Endothelial cell of umbilical vein (primary cell): ENCODE measurements around the gene UGT1A3. TPM values are rescaled to one million over a fixed set of nuclear protein-coding genes. Genes with fewer than 3 reads are reported as not detected.

Experiments used
- BruUV-seq: library from RNA; stranded (reverse); fragments of 400-500 nt; replicated peaks from 2 replicates; lab custom pipeline; 2021; lab: Mats Ljungman, UMichigan
- CTCF ChIA-PET: fragments of 300-600, 350-600 bp; sonication (Branson Sonifier 250); formaldehyde crosslinking; loops from one replicate; lab custom pipeline; 2021; ENCODE audit warnings: antibody characterized with exemption, inconsistent platforms; lab: Charles Lee
- POLR2A ChIA-PET: fragments of 300-600, 350-600 bp; sonication (Branson Sonifier 250); formaldehyde crosslinking; loops from one replicate; lab custom pipeline; 2021; ENCODE audit warnings: antibody characterized with exemption, inconsistent platforms; lab: Charles Lee
- DNase-seq: peaks from one replicate; pipeline ENCODE4 v3.0.0-alpha.2; 2011; ENCODE audit warnings: low read depth, low spot score
- FAIRE-seq: peaks from 2 replicates; lab custom pipeline; 2011; peaks lifted over from hg19 to GRCh38; lab: Jason Lieb, UNC
- H2AFZ ChIP-seq: 2 replicates; pipeline ENCODE4 v1.6.0; 2012; ENCODE audit warnings: low read depth, low read length, control low read depth, inconsistent platforms
- H3K27ac ChIP-seq: 2 replicates; pipeline ENCODE4 v1.5.1; 2011; ENCODE audit warnings: low read depth, mild to moderate bottlenecking, control low read depth, low read length, moderate library complexity; ENCODE audit not compliant: insufficient read depth
- H3K27me3 ChIP-seq, 2 experiments: 2 replicates each; pipeline versions ENCODE4 v1.6.0 to v1.6.1; 2011; ENCODE audit warnings: low read length in 2 of 2, mixed read lengths in 1 of 2; ENCODE audit not compliant: control insufficient read depth in 2 of 2, insufficient read depth in 2 of 2
- H3K36me3 ChIP-seq, 2 experiments: 2 replicates in 1 of 2; 3 replicates in 1 of 2; pipeline ENCODE4 v1.5.1; 2011; ENCODE audit warnings: low read length in 2 of 2, mild to moderate bottlenecking in 1 of 2, moderate library complexity in 1 of 2; ENCODE audit not compliant: control insufficient read depth in 2 of 2, insufficient read depth in 2 of 2; ENCODE audit errors: extremely low read depth in 1 of 2
- H3K4me1 ChIP-seq: 3 replicates; pipeline ENCODE4 v1.5.1; 2011; ENCODE audit warnings: mild to moderate bottlenecking, low read length; ENCODE audit not compliant: control insufficient read depth, insufficient read depth; ENCODE audit errors: extremely low read depth
- H3K4me2 ChIP-seq: 2 replicates; pipeline ENCODE4 v1.6.1; 2011; ENCODE audit warnings: low read length, control low read depth, mixed read lengths; ENCODE audit not compliant: insufficient read depth
- H3K4me3 ChIP-seq, 3 experiments: fragments of 200-600 bp in 1 of 3; sonication (generic), shearing (Covaris generic) in 1 of 3; replicated peaks in 1 of 3; 2 replicates each; pipeline ENCODE4 v1.5.1; 2011 to 2016; ENCODE audit warnings: control low read depth in 3 of 3, low read length in 3 of 3, mild to moderate bottlenecking in 2 of 3, inconsistent platforms in 1 of 3, low read depth in 1 of 3, moderate library complexity in 1 of 3; ENCODE audit not compliant: insufficient read depth in 1 of 3
- H3K79me2 ChIP-seq: 2 replicates; pipeline ENCODE4 v1.6.0; 2012; ENCODE audit warnings: low read length, inconsistent platforms; ENCODE audit not compliant: control insufficient read depth, insufficient read depth
- H3K9ac ChIP-seq: replicated peaks from 2 replicates; pipeline ENCODE3; 2011; ENCODE audit warnings: low read length, control low read depth; ENCODE audit not compliant: insufficient read depth; ENCODE audit errors: extremely low read depth
- H3K9me1 ChIP-seq: replicated peaks from 3 replicates; pipeline ENCODE4 v1.6.0; 2011; ENCODE audit warnings: mild to moderate bottlenecking, low read length; ENCODE audit not compliant: control insufficient read depth, insufficient read depth; ENCODE audit errors: extremely low read depth
- H3K9me3 ChIP-seq: replicated peaks from 2 replicates; pipeline ENCODE4 v1.5.1; 2012; ENCODE audit warnings: low read length, inconsistent platforms; ENCODE audit not compliant: control insufficient read depth, insufficient read depth
- H4K20me1 ChIP-seq: replicated peaks from 2 replicates; pipeline ENCODE3; 2011; ENCODE audit warnings: mild to moderate bottlenecking, low read length; ENCODE audit not compliant: control insufficient read depth, insufficient read depth; ENCODE audit errors: extremely low read depth
- EZH2 ChIP-seq: IDR thresholded peaks from 2 replicates; pipeline ENCODE4 v1.6.1; 2012; ENCODE audit warnings: borderline replicate concordance, low read depth, mild to moderate bottlenecking, moderate library complexity, low read length, inconsistent platforms; ENCODE audit not compliant: severe bottlenecking
- FOS ChIP-seq: IDR thresholded peaks from 2 replicates; pipeline ENCODE4 v1.6.1; 2011; ENCODE audit warnings: mild to moderate bottlenecking, low read length, moderate library complexity, borderline replicate concordance; ENCODE audit not compliant: insufficient read depth
- GATA2 ChIP-seq: IDR thresholded peaks from 2 replicates; pipeline ENCODE4 v1.7.0; 2011; ENCODE audit warnings: low read depth, mild to moderate bottlenecking, moderate library complexity, mixed read lengths, low read length; ENCODE audit not compliant: insufficient read length, insufficient read depth
- JUN ChIP-seq: IDR thresholded peaks from 2 replicates; pipeline ENCODE4 v1.6.1; 2011; ENCODE audit warnings: borderline replicate concordance, low read depth; ENCODE audit not compliant: insufficient read length, insufficient read depth
- MYC ChIP-seq: IDR thresholded peaks from one replicate; pipeline ENCODE4 v1.6.1; 2011; ENCODE audit warnings: mild to moderate bottlenecking, low read depth, low read length
- POLR2A ChIP-seq: IDR thresholded peaks from 2 replicates; pipeline ENCODE4 v1.6.1; 2012; ENCODE audit warnings: low read depth, mild to moderate bottlenecking, control low read depth, low read length
- POLR2AphosphoS5 ChIP-seq: IDR thresholded peaks from 2 replicates; pipeline ENCODE4 v1.6.1; 2012; ENCODE audit warnings: low read depth, mild to moderate bottlenecking, control low read depth, low read length, moderate library complexity; ENCODE audit not compliant: insufficient read depth
- dilution Hi-C: fragments of 300-500 bp; cut with MboI; formaldehyde crosslinking; loops from one replicate; pipeline ENCODE4 v1.15.0; 2019; ENCODE audit warnings: low sequenced_read_pairs; ENCODE audit not compliant: extremely low pct_ligation_motif_present
- intact Hi-C: fragments of 100-400 bp; cut with micrococcal nuclease; formaldehyde crosslinking; loops from one replicate; pipeline ENCODE4 v1.10.0; 2022
- polyA plus RNA-seq, 4 experiments: library from polyadenylated mRNA; depleted of rRNA in 3 of 4; stranded (reverse) in 3 of 4; unstranded in 1 of 4; fragments of >200 nt; gene quantifications; 2 replicates each; pipeline versions ENCODE4 v1.2.1 to v1.2.3, GENCODE V29; 2011 to 2012; ENCODE audit warnings: missing spikeins in 1 of 4
- total RNA-seq: library from RNA; stranded (reverse); gene quantifications from 2 replicates; pipeline ENCODE4 v1.2.3, GENCODE V29; 2021
- TF ChIP-seq, protein P1 (sequence below): IDR thresholded peaks from 2 replicates; pipeline ENCODE4 v1.6.1; 2011; ENCODE audit not compliant: insufficient read depth, insufficient read length
- TF ChIP-seq, protein P2 (sequence below), 2 donors: IDR thresholded peaks; 1 replicate in 1 of 2; 2 replicates in 1 of 2; pipeline ENCODE4 v1.5.1; 2011; ENCODE audit warnings: low read length in 2 of 2, mild to moderate bottlenecking in 2 of 2, moderate library complexity in 2 of 2, control low read depth in 1 of 2, inconsistent platforms in 1 of 2, low read depth in 1 of 2; ENCODE audit not compliant: insufficient read depth in 1 of 2; ENCODE audit errors: extremely low read depth in 1 of 2

Gene UGT1A3
- total and polyA plus RNA-seq, 2 donors (not counting 3 experiments of a cell fraction or from before 2014, with no cell fraction given): not detected

DNA sequence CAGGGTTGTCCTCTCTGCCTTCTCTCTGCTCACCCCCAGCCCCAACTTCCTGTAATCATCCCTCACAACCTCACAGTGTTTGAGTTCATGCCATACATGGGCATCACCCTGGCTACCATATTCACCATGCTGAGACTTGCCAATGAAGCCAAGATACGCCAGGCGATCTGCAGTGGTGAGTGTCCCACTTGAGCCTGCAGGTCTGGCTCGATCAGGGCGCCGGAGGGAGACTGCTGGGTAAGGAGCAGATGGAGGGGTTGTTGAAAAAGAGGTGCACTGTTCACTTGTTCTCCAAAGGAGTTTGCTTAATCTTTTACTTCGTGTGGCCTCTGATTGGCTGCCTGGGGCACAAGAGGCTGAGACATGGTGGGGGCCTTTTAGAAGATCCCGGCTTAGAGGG lies 63.9 kb downstream of the UGT1A3 start:
- TF ChIP-seq, protein P1, sequence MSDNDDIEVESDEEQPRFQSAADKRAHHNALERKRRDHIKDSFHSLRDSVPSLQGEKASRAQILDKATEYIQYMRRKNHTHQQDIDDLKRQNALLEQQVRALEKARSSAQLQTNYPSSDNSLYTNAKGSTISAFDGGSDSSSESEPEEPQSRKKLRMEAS: no peak
- no peak for TF ChIP-seq POLR2AphosphoS5
- no peak for TF ChIP-seq JUN
- no peak for TF ChIP-seq GATA2
- no peak for TF ChIP-seq MYC
- no peak for TF ChIP-seq EZH2
- TF ChIP-seq, protein P2, sequence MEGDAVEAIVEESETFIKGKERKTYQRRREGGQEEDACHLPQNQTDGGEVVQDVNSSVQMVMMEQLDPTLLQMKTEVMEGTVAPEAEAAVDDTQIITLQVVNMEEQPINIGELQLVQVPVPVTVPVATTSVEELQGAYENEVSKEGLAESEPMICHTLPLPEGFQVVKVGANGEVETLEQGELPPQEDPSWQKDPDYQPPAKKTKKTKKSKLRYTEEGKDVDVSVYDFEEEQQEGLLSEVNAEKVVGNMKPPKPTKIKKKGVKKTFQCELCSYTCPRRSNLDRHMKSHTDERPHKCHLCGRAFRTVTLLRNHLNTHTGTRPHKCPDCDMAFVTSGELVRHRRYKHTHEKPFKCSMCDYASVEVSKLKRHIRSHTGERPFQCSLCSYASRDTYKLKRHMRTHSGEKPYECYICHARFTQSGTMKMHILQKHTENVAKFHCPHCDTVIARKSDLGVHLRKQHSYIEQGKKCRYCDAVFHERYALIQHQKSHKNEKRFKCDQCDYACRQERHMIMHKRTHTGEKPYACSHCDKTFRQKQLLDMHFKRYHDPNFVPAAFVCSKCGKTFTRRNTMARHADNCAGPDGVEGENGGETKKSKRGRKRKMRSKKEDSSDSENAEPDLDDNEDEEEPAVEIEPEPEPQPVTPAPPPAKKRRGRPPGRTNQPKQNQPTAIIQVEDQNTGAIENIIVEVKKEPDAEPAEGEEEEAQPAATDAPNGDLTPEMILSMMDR (IDR thresholded peaks at IDR 0.05; ENCODE audit: extremely low read depth in 1 of 2, insufficient read depth in 1 of 2, low read depth in 1 of 2, low read length in 2 of 2): no peak
- TF ChIP-seq POLR2A: no peak
- no peak for TF ChIP-seq FOS
- no peaks in the 10 kb centered on the region for H3K9me1 ChIP-seq
- no peaks in the 10 kb centered on the region for H3K79me2 ChIP-seq
- no peak overlapping the region for H3K27ac ChIP-seq
- DNase-seq: no peak
- intact Hi-C loops (no loop called here), dilution Hi-C loops (no loop called here)
- H2AFZ ChIP-seq: no peak overlapping the region
- ChIA-PET POLR2A (no interaction called here), CTCF (interaction anchor here (1.5 kb wide), 1 partner anchor 21 kb away, joined by 3 read pairs; no protein-coding TSS in a partner anchor)
- H3K4me2 ChIP-seq: no peak overlapping the region
- no peak overlapping the region for H3K9ac ChIP-seq
- H3K36me3 ChIP-seq: no peaks in the 10 kb centered on the region
- H3K4me3 ChIP-seq: no peak overlapping the region
- H4K20me1 ChIP-seq: no peaks in the 10 kb centered on the region
- no peak for FAIRE-seq
- no peaks in the 10 kb centered on the region for H3K9me3 ChIP-seq
- no peaks in the 10 kb centered on the region for H3K4me1 ChIP-seq
- no TSS peak for BruUV-seq
- H3K27me3 ChIP-seq: no peaks in the 10 kb centered on the region
